GM12872 (cell line): Measurements from ENCODE around the gene RAP2C.

Source experiments
- CTCF ChIP-seq: IDR thresholded peaks from 3 replicates; pipeline ENCODE4 v1.5.1; 2011; ENCODE audit warnings: low read depth, mild to moderate bottlenecking, low read length, moderate library complexity; ENCODE audit not compliant: insufficient read depth

Gene RAP2C

GRCh38 chrX:132235488-132235887 is 16.2 kb upstream of the RAP2C start:
- TF ChIP-seq CTCF: no peak

GRCh38 chrX:132231587-132231986 is 12.3 kb upstream of the RAP2C start:
- no peak for TF ChIP-seq CTCF

- TF ChIP-seq CTCF: no peak
Measured at GRCh38 chrX:132227383-132228112, 8.3 kb upstream of the RAP2C start.

GRCh38 chrX:132226169-132226568 is 6.9 kb upstream of the RAP2C start:
- TF ChIP-seq CTCF: peak; percentile 29; the same call in 1 of the 3 replicates

- no peak for TF ChIP-seq CTCF
Measured at GRCh38 chrX:132218100-132218812, 991 bp downstream of the RAP2C start.

- no peak for TF ChIP-seq CTCF
Measured at GRCh38 chrX:132217203-132218073, 1.8 kb downstream of the RAP2C start.

- no peak for TF ChIP-seq CTCF
Measured at GRCh38 chrX:132216806-132217202, 2.4 kb downstream of the RAP2C start.
